HEK293 (cell line): ENCODE measurements around the gene PABPC3.

ENCODE experiments used
- CTCF ChIA-PET: fragments of 350-600 bp; formaldehyde crosslinking; extraction: SDS; loops from one replicate; lab custom pipeline; 2021; ENCODE audit warnings: antibody characterized with exemption; lab: Yijun Ruan, JAX
- POLR2A ChIA-PET: fragments of 300-600 bp; formaldehyde crosslinking; extraction: SDS; loops from one replicate; lab custom pipeline; 2020; ENCODE audit warnings: antibody characterized with exemption, inconsistent platforms; lab: Yijun Ruan, JAX
- H3K27ac ChIP-seq: fragments of 200-500 bp; sonication (Bioruptor generic); 2 replicates; pipeline ENCODE4 v1.5.1; 2014; ENCODE audit warnings: low read depth, low read length, control low read depth, inconsistent platforms; ENCODE audit errors: extremely low read depth
- H3K36me3 ChIP-seq, 2 experiments: fragments of 200-500 bp in 1 of 2; sonication (Bioruptor generic) in 1 of 2; 1 replicate in 1 of 2; 2 replicates in 1 of 2; pipeline ENCODE4 v1.5.1; 2014 to 2017; ENCODE audit warnings: inconsistent platforms in 2 of 2, low read length in 2 of 2; ENCODE audit not compliant: control insufficient read depth in 2 of 2, insufficient read depth in 1 of 2
- H3K4me1 ChIP-seq: fragments of 200-500 bp; sonication (Bioruptor generic); 2 replicates; pipeline ENCODE4 v1.5.1; 2014; ENCODE audit warnings: mild to moderate bottlenecking, low read length, inconsistent platforms; ENCODE audit not compliant: control insufficient read depth, insufficient read depth
- H3K4me3 ChIP-seq: 2 replicates; pipeline ENCODE4 v1.5.1; 2011; ENCODE audit warnings: low read depth, mild to moderate bottlenecking, control low read depth, low read length, moderate library complexity
- H3K9me3 ChIP-seq: fragments of 200-500 bp; sonication (Bioruptor generic); 2 replicates; pipeline ENCODE4 v1.5.1; 2014; ENCODE audit warnings: low read depth, low read length, inconsistent platforms; ENCODE audit not compliant: control insufficient read depth, insufficient read depth
- AEBP2 ChIP-seq: fragments of 450-650 bp; formaldehyde crosslinking; IDR thresholded peaks from 2 replicates; pipeline ENCODE4 v1.5.1; 2016; ENCODE audit warnings: missing biosample characterization, missing genetic modification characterization, borderline replicate concordance
- PRDM2 ChIP-seq: fragments of 450-650 bp; formaldehyde crosslinking; IDR thresholded peaks from 2 replicates; pipeline ENCODE4 v1.5.1; 2016; ENCODE audit warnings: missing biosample characterization, missing genetic modification characterization, borderline replicate concordance
- ZNF114 ChIP-seq: fragments of 450-650 bp; formaldehyde crosslinking; IDR thresholded peaks from 2 replicates; pipeline ENCODE4 v1.5.0; 2017; ENCODE audit warnings: missing biosample characterization, missing genetic modification characterization
- ZNF133 ChIP-seq: fragments of 450-650 bp; formaldehyde crosslinking; IDR thresholded peaks from 2 replicates; pipeline ENCODE4 v1.5.1; 2016; ENCODE audit warnings: missing biosample characterization, missing genetic modification characterization
- ZNF362 ChIP-seq: fragments of 450-650 bp; formaldehyde crosslinking; IDR thresholded peaks from 2 replicates; pipeline ENCODE4 v1.5.1; 2016; ENCODE audit warnings: missing biosample characterization, missing genetic modification characterization
- ZNF398 ChIP-seq: fragments of 450-650 bp; formaldehyde crosslinking; IDR thresholded peaks from 2 replicates; pipeline ENCODE4 v1.5.1; 2017; ENCODE audit warnings: missing biosample characterization, missing genetic modification characterization
- ZNF768 ChIP-seq: fragments of 450-650 bp; formaldehyde crosslinking; IDR thresholded peaks from 2 replicates; pipeline ENCODE4 v1.5.1; 2018; ENCODE audit warnings: missing biosample characterization, mild to moderate bottlenecking, missing genetic modification characterization

The PABPC3 gene

GRCh38 chr13:25110956-25111584, 15.1 kb downstream of the PABPC3 start (continued):
- TF ChIP-seq PRDM2 (tag by site-specific recombination) (no peak), ZNF362 (no peak), ZNF114 (tag by site-specific recombination) (no peak)

- no peak for TF ChIP-seq ZNF768 (tag by site-specific recombination)
- no peak for TF ChIP-seq ZNF133 (tag by site-specific recombination)
- ChIA-PET POLR2A (interaction anchor here (0.6 kb wide), 1 partner anchor 101 kb away, joined by 3 read pairs; no protein-coding TSS in a partner anchor), CTCF (interaction anchor here (0.6 to 5.6 kb wide), 6 partner anchors 26 to 207 kb away, joined by 3 to 47 read pairs (median 4); no protein-coding TSS in a partner anchor)
- H3K9me3 ChIP-seq = no peaks in the 10 kb centered on the region
- H3K36me3 ChIP-seq = no peaks in the 10 kb centered on the region
- no peaks in the 10 kb centered on the region for H3K4me1 ChIP-seq
- H3K27ac ChIP-seq = no peak overlapping the region
- no peak overlapping the region for H3K4me3 ChIP-seq
Observed at GRCh38 chr13:25111585-25111956, 15.6 kb downstream of the PABPC3 start.

- Histone ChIP-seq H3K9me3 (no peaks in the 10 kb centered on the region), H3K27ac (no peak overlapping the region), H3K4me1 (no peaks in the 10 kb centered on the region), H3K36me3 (no peaks in the 10 kb centered on the region), H3K4me3 (no peak overlapping the region)
- CTCF ChIA-PET = interaction anchor here (0.6 to 5.6 kb wide), 15 partner anchors 21 to 1285 kb away, joined by 3 to 47 read pairs (median 4); no protein-coding TSS in a partner anchor
- POLR2A ChIA-PET = no interaction called here
- TF ChIP-seq ZNF398 (no peak), AEBP2 (tag by site-specific recombination) (no peak)
Observed at GRCh38 chr13:25112695-25113255, 16.8 kb downstream of the PABPC3 start.
